GM19455 (cell line): ENCODE measurements around the gene KHSRP.
"Not testable (repeated sequence)": the region's sequence is repeated elsewhere in the genome, so short reads cannot be mapped to it uniquely, and the experiment has no call there.

Source experiments
- ATAC-seq: cut with Tn5 transposase; IDR thresholded peaks from one replicate; pipeline ENCODE4 v1.9.1; 2021; ENCODE audit not compliant: unreplicated experiment

Gene KHSRP

DNA sequence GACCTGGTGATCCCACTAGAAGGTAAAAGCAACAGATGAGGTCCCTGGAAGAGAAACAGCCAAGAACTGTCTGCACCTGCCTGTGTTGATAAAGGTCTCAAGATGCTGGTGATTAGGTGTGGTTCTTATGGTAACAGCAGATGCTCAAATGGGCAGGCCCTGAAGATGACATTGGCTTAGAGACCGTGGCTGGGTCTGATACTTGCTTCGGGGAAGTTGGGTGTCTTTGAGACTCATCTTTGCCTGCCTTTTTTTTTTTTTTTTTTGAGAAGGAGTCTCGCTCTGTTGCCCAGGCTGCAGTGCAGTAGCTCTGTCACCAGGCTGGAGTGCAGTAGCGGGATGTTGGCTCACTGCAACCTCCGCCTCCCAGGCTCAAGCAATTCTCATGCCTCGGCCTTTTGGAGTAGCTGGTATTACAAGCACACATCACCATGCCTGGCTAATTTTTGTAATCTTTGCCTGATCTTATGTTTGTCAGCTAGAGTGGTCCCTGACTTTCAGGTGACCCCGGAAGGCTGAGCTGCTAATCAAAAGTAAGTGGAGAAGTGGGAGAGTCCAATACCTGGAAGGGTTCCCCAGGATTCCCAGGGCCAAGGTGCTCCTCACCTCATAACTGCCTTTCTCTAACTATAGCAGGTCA is 27.1 kb upstream of the KHSRP start:
- ATAC-seq = no peak

DNA sequence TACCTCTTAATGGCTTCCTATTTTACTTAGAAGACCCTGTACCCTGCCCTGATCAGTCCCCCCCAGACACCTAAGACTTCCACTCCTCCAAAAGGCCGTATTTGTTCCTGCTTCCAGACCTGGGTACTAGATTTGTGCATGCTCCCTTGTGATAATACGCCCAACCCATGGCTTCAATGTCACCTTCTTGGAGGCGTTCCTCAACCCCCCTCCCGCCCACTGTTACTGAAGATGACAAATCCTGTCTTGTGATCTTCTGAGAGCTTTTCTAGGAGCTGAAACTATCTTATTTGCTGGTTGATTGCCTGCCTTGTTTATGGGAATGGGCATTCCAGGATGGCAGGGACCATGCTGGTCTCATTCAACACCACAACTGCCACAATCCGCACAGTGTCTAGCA is 25.6 kb upstream of the KHSRP start:
- no peak for ATAC-seq

DNA sequence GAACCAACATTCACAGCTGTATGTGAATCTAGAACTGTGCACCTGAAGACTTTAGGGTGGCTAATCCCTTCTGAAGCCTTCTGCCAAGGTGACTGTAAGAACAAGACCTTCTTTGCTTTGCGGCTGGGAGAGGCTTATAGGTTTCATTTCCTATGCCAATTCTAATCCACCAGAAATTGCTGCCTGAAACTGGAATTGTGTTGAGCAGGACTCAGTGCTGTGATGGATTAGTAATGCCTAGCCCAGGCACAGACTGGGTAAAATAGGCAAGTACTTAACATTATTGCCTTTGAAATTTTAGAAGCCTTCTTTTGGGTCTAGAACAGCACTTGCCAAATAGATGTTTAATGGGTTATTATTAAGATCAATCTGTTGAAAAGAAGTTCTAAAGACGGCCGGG is 23.4 kb upstream of the KHSRP start:
- no peak for ATAC-seq

DNA sequence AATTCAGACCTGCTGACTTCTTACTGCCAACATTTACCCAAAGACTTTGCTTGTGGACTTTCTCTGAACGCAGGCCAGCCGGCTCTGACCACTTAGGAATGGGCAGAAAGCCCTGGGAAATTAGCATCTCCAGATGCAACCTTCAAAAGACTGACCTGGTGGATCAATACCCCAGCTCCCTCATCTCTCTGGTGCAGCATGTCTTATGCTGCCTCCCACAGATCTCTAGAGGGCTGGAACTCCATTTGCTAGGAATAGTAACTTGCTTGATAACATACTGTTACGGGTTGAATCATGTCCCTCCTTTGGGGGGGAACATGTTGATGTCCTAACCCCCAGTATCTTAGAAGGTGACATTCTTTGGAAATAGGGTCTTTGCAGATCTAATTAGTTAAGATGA is 21.8 kb upstream of the KHSRP start:
- ATAC-seq = no peak

DNA sequence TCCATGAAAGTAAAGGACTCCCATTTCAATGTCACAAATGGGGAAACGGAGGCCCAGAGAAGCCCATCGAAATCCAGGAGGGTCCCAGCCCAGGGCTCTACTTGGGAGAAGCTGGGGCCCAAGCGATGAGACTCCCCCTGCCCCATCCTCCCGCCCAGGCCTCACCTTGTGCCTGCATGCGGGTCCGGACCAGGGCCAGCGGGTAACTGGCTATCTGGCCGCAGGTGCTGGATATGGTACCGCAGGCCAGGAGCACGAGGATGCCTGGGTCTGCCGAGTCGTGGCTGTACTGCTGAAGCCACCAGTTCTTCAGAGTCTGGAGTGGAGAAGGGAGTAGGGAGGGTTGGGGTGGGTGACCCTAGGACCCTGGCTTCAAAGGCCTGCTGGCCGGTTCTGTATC is 19.4 kb upstream of the KHSRP start:
- ATAC-seq = no peak

GRCh38 chr19:6442087-6442688 is 17.6 kb upstream of the KHSRP start:
- ATAC-seq = no peak

DNA sequence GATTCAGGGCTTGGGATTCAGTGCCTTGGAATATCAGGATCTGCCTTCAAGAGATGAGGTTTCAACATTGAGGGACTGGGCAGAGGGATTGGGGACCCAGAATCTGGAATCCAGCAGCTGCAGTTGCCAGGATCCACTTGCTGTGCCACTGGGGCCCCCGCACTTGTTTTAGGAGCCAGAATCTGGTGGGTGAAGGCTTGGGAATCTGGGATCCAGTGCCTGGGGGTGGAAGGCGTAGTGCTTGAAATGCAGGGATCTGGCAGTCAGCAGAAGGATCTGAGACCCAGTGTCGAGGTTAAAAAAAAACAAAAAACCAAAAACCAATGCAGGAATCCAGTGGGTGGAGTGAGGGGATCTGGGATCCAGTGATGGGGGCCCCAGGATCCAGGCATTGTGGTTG is 16.3 kb upstream of the KHSRP start:
- ATAC-seq = no peak

- ATAC-seq = no peak
Observed at GRCh38 chr19:6439743-6440142, 15.1 kb upstream of the KHSRP start.

- no peak for ATAC-seq
Observed at GRCh38 chr19:6433663-6434062, 9.1 kb upstream of the KHSRP start, which contains the start of gene SLC25A41. Gene SLC25A41 (minus strand): TSS chr19:6433763. CDS start chr19:6433693, 70 bp downstream.

DNA sequence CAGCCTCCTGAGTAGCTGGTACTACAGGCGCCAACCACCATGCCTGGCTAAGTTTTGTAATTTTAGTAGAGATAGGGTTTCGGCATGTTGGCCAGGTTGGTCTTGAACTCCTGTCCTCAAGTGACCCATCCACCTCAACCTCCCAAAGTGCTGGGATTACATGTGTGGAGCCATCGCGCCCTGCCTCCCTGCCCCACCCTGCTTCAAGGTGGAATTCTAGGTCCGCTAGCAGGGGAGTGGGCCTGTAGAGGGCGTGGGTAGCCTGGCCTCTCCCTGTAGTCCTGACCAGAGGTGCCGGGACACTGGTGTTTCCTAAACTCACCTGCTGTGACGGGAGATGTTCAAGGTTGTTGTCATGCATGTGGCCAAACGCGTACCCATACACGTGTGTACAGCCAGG is 8.6 kb upstream of the KHSRP start:
- ATAC-seq = no peak

DNA sequence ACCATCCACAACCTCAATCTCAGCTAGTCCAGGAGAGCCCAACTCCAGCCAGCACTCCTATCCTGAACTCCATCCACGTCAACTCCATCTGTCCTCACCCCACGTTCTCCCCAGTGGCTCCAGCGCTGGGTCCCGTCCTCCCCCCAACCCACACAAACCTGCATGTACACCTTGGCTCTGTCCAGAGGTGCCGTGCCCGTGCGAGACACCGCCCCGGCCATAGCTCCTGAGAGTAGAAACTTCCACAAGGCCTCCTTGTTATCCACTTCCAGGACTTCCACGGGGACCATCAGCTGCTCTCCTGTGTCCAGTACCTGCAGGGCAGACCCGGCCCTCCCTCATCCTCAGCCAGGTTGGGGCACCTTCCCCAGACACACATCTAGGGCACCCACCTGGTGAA is 7.3 kb upstream of the KHSRP start:
- no peak for ATAC-seq

DNA sequence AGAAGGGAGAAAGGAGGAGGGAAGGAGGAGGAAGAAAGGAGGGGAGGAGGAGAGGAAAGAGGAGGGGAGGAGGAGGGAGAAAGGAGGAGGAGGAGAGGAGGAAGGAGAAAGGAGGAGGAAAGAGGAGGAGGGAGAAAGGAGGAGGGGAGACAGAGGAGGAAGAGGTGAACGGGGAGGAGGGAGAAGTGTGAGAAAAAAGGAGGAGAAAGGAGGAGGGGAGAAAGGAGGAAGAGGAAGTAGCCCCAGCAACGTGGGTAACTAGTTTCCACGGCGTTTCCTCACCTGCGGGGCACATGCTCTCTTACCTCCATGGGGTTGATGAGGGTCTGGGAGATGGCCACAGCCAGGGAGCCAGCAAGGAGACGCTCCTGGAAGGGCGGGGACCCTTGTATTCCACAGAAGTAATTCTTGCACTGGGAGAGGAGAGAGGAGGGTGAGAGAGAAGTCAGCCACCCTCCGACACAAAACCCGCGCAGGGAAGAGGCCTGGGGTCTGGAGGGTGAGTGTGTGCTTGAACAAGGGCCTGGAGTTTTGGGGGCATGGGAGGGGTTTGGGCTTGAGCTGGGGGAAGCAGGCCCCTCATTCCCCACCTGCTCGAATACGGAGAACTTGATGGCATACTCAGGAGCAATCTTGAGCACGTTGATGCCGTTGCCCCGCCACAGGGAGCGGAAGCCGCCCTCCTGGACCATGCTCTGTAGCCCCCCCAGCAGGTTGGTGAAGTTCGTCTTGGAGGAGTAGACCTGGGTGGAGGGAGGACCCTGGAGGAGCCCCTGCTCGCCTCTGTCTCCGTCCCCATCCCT is 5.0 kb upstream of the KHSRP start:
- no peak for ATAC-seq

GRCh38 chr19:6428692-6429418 is 4.2 kb upstream of the KHSRP start:
- not testable (repeated sequence) for ATAC-seq

DNA sequence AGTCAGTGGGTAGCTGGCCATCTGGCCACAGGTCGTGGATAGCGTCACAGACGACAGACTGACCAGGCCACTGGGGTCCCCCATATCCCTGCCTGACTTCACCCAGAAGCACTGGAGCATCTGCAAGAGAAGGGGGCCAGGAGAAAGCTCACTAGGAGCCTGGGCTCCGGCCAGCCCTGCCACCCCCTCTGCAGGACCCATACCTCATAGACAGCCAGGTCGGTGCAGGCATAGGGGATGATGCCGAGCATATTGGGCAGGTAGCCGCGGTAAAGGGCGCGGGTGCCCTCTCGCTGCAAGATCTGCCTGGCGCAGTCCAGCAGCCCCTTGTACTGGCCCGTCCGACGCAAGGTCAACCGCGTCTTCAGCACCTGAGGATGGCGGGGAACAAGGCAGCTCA is 2.5 kb upstream of the KHSRP start:
- no peak for ATAC-seq

DNA sequence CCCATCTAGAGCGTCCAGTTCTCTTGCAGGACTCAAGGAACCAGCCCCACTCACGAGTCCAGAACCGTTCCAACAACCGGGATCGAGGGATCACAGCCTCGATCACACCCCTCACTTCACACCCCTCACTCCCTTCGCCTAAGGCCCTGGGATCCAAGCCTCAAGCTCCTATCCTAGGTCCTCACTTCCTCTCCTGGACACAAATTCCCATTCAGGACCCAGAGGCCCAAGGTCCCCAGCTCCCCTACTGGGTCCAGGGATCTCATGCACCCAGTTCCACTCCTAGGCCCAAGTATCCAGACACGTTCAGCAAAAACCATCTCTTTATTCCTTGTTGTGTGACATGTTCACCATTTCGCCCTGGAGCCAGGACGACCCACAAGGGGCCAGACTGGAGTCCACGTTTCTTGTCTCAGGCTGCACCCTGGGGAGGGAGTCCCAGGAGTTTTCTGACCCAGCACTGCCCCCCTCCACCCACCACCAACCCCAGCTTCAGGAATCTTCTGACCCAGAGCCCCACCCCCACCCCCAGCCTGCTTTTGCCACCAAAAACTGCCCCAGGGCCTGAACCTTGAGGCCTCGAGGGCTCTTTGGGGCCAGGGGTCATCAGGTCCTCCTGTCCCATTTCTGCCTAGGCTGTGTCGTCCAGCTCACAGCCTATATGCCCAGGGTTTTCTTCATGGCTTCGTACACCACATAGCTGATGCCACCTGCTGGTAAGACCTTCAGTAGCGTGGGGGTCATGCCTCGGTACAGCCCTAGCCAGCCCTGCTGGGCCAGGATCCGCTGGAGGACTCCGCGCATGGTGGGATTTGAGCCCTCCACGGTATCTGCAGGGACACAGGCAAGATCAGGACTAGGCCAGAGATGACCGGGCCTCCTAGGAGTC is 1.4 kb upstream of the KHSRP start:
- ATAC-seq = no peak

- ATAC-seq = peak; percentile 91
Observed at GRCh38 chr19:6424939-6425731, 524 bp upstream of the KHSRP start.

DNA sequence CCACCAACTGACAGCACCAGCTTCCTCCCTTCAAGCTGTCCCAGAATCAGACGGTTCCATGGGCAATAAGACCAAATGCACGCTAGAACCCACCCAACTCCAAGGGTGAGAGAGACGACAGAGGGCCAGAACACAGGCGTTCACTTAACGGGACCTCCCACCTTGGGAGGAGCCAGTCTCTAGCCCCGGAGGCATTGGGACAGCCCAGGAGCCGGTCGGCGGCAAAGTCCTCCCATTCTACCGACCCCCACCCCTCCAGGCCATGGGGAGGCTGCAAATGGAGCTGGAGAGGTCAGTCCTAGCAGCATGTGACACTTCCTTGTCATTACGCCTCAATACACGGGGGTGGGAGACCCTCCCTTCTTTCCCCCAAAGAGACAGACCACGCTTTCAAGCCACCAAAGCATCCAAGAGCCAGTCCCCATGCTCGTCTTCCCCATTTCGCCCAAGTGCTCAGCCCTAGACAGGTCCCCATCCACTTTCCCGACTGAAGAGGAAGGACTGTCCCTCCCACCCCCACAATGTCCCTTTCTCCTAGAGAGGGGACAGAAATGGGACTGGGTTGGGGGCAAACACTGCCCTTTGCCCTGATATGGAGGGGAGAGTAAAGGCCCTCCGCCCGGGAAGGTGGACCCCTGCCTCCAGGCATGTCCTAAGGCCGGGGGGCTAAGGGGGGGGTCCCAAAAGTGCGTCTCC is 964 bp downstream of the KHSRP start:
- no peak for ATAC-seq

DNA sequence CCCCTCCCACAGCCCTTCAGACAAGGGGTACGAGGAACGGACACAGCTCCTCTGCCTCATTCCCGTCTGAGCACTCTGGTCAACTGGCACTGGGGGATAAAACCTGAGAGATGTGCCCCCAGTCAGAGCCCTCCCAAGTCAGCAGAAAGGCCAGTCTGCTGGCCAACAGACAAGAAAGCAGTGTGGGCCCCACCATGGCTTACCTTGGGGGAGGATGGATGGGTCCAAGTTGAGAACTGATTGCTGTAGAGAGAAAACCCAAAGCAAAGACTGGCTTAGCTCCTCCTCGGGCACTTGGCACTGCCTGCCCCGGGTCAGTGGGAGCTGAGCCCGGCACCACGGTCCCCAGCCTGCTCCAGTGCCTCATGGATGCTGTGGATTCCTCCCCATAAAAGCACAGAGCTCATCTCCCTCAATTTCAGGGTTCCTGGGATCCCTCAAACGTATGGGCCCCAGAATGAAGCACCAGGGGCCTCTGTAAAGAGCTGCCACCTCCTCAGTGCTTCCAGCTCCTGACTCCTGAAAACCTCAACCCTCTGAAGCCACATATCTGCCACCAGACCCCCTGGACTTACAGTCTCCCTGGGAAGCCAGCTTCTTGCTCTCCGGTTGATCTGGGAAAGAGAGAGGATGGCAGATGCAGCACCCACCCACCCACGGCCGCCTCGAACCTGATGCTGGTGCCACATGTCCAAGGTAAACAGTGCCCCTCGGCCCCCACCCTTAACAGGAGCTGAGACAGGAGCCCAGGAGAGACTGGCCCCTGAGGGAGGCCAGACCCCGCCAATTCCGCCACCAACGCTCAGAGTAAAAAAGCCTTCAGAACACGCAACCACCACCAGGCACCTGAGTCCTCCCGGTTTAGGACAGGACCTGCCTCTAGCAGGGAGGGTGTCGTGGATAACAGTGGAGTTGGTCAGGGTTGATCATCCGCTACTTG is 3.3 kb downstream of the KHSRP start:
- ATAC-seq = no peak
